Panc1 (cell line): ENCODE results near the gene SLC22A15. TPM values are rescaled to one million over a fixed set of nuclear protein-coding genes. Genes with fewer than 3 reads are reported as not detected.

Experiments used
- ATAC-seq: fragments of 200-7000 bp; cut with Tn5 transposase; 2 replicates; pipeline ENCODE4 v1.9.1; 2020; ENCODE audit warnings: mild to moderate bottlenecking, moderate library complexity
- BruUV-seq: library from RNA; stranded (reverse); fragments of 400-500 nt; replicated peaks from 2 replicates; lab custom pipeline; 2021; lab: Mats Ljungman, UMichigan
- CTCF ChIA-PET: fragments of 300-600 bp; sonication (Branson Sonifier 250); formaldehyde crosslinking; loops from one replicate; lab custom pipeline; 2022; ENCODE audit warnings: antibody characterized with exemption; lab: Charles Lee
- POLR2A ChIA-PET: fragments of 300-600 bp; sonication (Branson Sonifier 250); formaldehyde crosslinking; loops from one replicate; lab custom pipeline; 2022; ENCODE audit warnings: antibody characterized with exemption; lab: Charles Lee
- DNase-seq: peaks from one replicate; pipeline ENCODE4 v3.0.0-alpha.2; 2010; ENCODE audit warnings: low read depth, low spot score
- H3K27ac ChIP-seq: 2 replicates; pipeline ENCODE4 v1.5.1; 2011; ENCODE audit warnings: mild to moderate bottlenecking, low read length, inconsistent platforms
- H3K27me3 ChIP-seq: fragments of 200-500 bp; sonication (Bioruptor generic); 2 replicates; pipeline ENCODE4 v1.6.0; 2014; ENCODE audit warnings: low read length, inconsistent platforms; ENCODE audit not compliant: control insufficient read depth, insufficient read depth
- H3K36me3 ChIP-seq: fragments of 200-500 bp; sonication (Bioruptor generic); 2 replicates; pipeline ENCODE4 v1.5.1; 2014; ENCODE audit warnings: inconsistent platforms, mild to moderate bottlenecking, low read length, moderate library complexity; ENCODE audit not compliant: control insufficient read depth, insufficient read depth
- H3K4me1 ChIP-seq: 2 replicates; pipeline ENCODE4 v1.5.1; 2011; ENCODE audit warnings: inconsistent platforms, mild to moderate bottlenecking, low read length, moderate library complexity; ENCODE audit not compliant: control insufficient read depth, insufficient read depth
- H3K4me3 ChIP-seq, 2 experiments: 2 replicates each; pipeline ENCODE4 v1.5.1; 2011 to 2012; ENCODE audit warnings: low read depth in 2 of 2, low read length in 2 of 2, mild to moderate bottlenecking in 2 of 2, inconsistent platforms in 1 of 2, moderate library complexity in 1 of 2
- H3K9me3 ChIP-seq: fragments of 200-500 bp; sonication (Bioruptor generic); 2 replicates; pipeline ENCODE4 v1.5.1; 2014; ENCODE audit warnings: low read depth, mild to moderate bottlenecking, inconsistent platforms, low read length, moderate library complexity; ENCODE audit not compliant: control insufficient read depth, insufficient read depth
- POLR2AphosphoS5 ChIP-seq: IDR thresholded peaks from 2 replicates; pipeline ENCODE4 v1.6.1; 2012; ENCODE audit warnings: mild to moderate bottlenecking, low read depth, low read length, moderate library complexity
- SIN3A ChIP-seq: IDR thresholded peaks from 2 replicates; pipeline ENCODE4 v1.6.1; 2012; ENCODE audit warnings: low read depth, mild to moderate bottlenecking, low read length, moderate library complexity, borderline replicate concordance; ENCODE audit not compliant: insufficient read depth
- TCF7L2 ChIP-seq: IDR thresholded peaks from 2 replicates; pipeline ENCODE4 v1.6.1; 2011; ENCODE audit warnings: mild to moderate bottlenecking, low read depth, low read length, inconsistent platforms
- in situ Hi-C: cut with HindIII; loops from 2 replicates; pipeline ENCODE4 v1.10.0; 2016; ENCODE audit warnings: low sequenced_read_pairs, low pct_unique_long_range_greater_than_20kb
- intact Hi-C: fragments of 100-400 bp; cut with micrococcal nuclease; formaldehyde crosslinking; loops from one replicate; pipeline ENCODE4 v1.10.0; 2022; ENCODE audit not compliant: unreplicated experiment
- total RNA-seq: library from RNA; stranded (reverse); gene quantifications from one replicate; pipeline ENCODE4 v1.2.1, GENCODE V29; 2021; ENCODE audit not compliant: unreplicated experiment
- TF ChIP-seq, protein P1 (sequence below): fragments of 450-650 bp; IDR thresholded peaks from 2 replicates; pipeline ENCODE4 v1.5.1; 2017; ENCODE audit warnings: mild to moderate bottlenecking
- TF ChIP-seq, protein P2 (sequence below), 2 experiments: IDR thresholded peaks; 2 replicates each; pipeline ENCODE4 v1.6.1; 2011 to 2012; ENCODE audit warnings: low read depth in 2 of 2, control low read depth in 1 of 2, low read length in 1 of 2, mild to moderate bottlenecking in 1 of 2, moderate library complexity in 1 of 2; ENCODE audit not compliant: insufficient read depth in 1 of 2

The SLC22A15 gene
- total RNA-seq, 1 experiment from 2014 or later: 0.21 TPM

DNA sequence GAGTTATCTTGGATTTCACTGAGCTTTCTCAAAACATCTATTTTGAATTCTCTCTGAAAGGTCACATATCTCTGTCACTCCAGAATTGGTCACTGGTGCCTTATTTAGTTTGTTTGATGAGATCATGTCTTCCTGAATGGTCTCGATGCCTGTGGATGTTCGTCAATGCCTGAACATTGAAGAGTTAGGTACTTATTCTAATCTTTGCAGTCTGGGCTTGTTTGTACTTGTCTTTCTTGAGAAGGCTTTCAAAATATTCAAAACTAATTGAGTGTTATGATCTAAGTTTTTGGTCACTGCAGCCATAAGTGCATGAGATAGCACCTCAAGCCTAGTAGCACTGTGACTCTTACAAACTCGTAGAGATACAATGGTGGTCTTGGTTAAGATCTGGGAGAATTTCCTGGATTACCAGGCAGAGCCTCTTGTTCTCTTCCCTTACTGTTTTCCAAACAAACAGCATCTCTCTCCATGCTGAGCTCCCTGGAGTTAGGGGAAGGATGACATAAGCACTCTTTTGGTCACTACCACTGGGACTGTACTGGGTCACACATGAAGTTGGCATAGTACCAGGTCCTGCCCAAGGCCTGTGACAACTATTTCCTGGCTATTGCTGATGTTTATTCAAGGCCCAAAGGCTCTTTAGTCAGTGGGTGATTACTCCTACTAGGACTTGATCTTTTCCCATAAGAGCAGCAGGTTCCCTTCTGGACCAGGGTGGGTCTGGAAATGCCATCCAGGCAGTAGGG is 25.6 kb downstream of the SLC22A15 start:
- intact Hi-C loops (no loop called here), in situ Hi-C loops (no loop called here)
- ChIA-PET CTCF (no interaction called here), POLR2A (no interaction called here)
- no TSS peak for BruUV-seq
- Histone ChIP-seq H3K4me3 (no peak overlapping the region), H3K9me3 (no peaks in the 10 kb centered on the region), H3K27me3 (no peaks in the 10 kb centered on the region), H3K4me1 (no peaks in the 10 kb centered on the region), H3K36me3 (no peaks in the 10 kb centered on the region), H3K27ac (no peak overlapping the region)
- ATAC-seq (no peak), DNase-seq (no peak)
- TF ChIP-seq SIN3A: no peak
- TF ChIP-seq TCF7L2: no peak
- TF ChIP-seq, protein P1, sequence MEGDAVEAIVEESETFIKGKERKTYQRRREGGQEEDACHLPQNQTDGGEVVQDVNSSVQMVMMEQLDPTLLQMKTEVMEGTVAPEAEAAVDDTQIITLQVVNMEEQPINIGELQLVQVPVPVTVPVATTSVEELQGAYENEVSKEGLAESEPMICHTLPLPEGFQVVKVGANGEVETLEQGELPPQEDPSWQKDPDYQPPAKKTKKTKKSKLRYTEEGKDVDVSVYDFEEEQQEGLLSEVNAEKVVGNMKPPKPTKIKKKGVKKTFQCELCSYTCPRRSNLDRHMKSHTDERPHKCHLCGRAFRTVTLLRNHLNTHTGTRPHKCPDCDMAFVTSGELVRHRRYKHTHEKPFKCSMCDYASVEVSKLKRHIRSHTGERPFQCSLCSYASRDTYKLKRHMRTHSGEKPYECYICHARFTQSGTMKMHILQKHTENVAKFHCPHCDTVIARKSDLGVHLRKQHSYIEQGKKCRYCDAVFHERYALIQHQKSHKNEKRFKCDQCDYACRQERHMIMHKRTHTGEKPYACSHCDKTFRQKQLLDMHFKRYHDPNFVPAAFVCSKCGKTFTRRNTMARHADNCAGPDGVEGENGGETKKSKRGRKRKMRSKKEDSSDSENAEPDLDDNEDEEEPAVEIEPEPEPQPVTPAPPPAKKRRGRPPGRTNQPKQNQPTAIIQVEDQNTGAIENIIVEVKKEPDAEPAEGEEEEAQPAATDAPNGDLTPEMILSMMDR: no peak
- TF ChIP-seq, protein P2, sequence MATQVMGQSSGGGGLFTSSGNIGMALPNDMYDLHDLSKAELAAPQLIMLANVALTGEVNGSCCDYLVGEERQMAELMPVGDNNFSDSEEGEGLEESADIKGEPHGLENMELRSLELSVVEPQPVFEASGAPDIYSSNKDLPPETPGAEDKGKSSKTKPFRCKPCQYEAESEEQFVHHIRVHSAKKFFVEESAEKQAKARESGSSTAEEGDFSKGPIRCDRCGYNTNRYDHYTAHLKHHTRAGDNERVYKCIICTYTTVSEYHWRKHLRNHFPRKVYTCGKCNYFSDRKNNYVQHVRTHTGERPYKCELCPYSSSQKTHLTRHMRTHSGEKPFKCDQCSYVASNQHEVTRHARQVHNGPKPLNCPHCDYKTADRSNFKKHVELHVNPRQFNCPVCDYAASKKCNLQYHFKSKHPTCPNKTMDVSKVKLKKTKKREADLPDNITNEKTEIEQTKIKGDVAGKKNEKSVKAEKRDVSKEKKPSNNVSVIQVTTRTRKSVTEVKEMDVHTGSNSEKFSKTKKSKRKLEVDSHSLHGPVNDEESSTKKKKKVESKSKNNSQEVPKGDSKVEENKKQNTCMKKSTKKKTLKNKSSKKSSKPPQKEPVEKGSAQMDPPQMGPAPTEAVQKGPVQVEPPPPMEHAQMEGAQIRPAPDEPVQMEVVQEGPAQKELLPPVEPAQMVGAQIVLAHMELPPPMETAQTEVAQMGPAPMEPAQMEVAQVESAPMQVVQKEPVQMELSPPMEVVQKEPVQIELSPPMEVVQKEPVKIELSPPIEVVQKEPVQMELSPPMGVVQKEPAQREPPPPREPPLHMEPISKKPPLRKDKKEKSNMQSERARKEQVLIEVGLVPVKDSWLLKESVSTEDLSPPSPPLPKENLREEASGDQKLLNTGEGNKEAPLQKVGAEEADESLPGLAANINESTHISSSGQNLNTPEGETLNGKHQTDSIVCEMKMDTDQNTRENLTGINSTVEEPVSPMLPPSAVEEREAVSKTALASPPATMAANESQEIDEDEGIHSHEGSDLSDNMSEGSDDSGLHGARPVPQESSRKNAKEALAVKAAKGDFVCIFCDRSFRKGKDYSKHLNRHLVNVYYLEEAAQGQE (IDR thresholded peaks at IDR 0.05; ENCODE audit: insufficient read depth in 1 of 2, low read depth in 2 of 2, low read length in 1 of 2): no peak

DNA sequence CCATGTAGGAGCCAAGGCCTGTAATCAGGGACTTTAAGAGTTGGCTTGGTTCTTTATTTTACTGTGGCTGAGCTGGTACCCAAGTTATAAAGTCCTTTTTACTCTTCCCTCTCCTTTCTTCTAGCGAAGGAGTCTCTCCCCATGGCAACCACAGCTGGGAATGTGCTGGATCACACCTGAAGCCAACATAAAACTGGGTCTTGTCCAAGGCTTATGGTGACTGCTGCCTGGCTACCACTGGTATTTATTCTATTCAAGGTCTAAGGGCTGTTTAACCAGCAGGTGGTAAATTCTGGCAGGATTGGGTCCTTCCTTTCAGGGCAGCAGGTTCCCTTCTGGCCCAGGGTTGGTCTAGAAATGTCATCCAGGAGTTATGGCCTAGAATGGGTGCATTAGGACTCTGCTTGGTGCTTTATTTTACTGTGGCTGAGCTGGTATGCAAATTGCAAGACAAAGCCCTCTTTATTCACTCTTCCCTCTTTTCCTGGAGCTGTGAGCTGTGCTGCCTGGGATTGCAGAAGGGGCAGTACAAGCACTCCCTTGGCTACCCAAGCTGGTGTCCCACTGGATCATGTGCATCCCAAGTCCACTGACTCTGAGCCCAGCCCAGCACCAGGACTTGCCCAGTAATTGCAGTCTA is 26.6 kb downstream of the SLC22A15 start:
- ATAC-seq: no peak
- BruUV-seq: no TSS peak
- TF ChIP-seq, protein P2 (IDR thresholded peaks at IDR 0.05; ENCODE audit: insufficient read depth in 1 of 2, low read depth in 2 of 2, low read length in 1 of 2): no peak
- no peak for TF ChIP-seq POLR2AphosphoS5
- TF ChIP-seq, protein P1: no peak
- TF ChIP-seq SIN3A: no peak
- TF ChIP-seq TCF7L2: no peak
- Histone ChIP-seq H3K4me1 (no peaks in the 10 kb centered on the region), H3K27ac (no peak overlapping the region), H3K9me3 (no peaks in the 10 kb centered on the region), H3K36me3 (no peaks in the 10 kb centered on the region), H3K27me3 (no peaks in the 10 kb centered on the region), H3K4me3 (no peak overlapping the region)
- ChIA-PET POLR2A (no interaction called here), CTCF (no interaction called here)
- in situ Hi-C loops: no loop called here
- intact Hi-C loops: no loop called here
- no peak for DNase-seq
